NCI-H345 (cell line): ENCODE measurements around the gene SLC9A8.
"Not testable (repeated sequence)": the region's sequence is repeated elsewhere in the genome, so short reads cannot be mapped to it uniquely, and the experiment has no call there.

Experiments used
- DNase-seq: peaks from one replicate; lab custom pipeline; 2025; lab: John Stamatoyannopoulos, UW

The SLC9A8 gene, protein sequence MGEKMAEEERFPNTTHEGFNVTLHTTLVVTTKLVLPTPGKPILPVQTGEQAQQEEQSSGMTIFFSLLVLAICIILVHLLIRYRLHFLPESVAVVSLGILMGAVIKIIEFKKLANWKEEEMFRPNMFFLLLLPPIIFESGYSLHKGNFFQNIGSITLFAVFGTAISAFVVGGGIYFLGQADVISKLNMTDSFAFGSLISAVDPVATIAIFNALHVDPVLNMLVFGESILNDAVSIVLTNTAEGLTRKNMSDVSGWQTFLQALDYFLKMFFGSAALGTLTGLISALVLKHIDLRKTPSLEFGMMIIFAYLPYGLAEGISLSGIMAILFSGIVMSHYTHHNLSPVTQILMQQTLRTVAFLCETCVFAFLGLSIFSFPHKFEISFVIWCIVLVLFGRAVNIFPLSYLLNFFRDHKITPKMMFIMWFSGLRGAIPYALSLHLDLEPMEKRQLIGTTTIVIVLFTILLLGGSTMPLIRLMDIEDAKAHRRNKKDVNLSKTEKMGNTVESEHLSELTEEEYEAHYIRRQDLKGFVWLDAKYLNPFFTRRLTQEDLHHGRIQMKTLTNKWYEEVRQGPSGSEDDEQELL

GRCh38 chr20:49812507-49813304, at the start of gene SLC9A8:
SLC9A8 (plus strand) TSS chr20:49812828; CDS start chr20:49812923, 95 bp downstream.
- DNase-seq = peak; percentile 91

GRCh38 chr20:49762940-49763766, 49.5 kb upstream of the SLC9A8 start:
- no peak for DNase-seq

DNA sequence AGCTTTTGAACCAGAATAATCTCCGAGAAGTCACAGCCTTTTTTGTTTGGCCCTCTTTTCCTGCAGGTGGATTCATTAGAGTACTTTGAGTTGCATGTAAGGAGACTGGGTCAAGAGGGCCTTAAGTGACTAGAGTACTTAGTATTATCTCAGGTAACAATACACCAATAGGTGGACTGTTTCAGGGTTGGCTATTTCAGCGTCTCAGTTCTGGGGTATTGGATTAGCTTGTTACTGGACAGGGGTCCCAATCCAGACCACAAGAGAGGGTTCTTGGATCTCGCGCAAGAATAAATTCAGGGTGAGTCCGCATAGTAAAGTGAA, 47.3 kb upstream of the SLC9A8 start:
- DNase-seq = no peak

DNA sequence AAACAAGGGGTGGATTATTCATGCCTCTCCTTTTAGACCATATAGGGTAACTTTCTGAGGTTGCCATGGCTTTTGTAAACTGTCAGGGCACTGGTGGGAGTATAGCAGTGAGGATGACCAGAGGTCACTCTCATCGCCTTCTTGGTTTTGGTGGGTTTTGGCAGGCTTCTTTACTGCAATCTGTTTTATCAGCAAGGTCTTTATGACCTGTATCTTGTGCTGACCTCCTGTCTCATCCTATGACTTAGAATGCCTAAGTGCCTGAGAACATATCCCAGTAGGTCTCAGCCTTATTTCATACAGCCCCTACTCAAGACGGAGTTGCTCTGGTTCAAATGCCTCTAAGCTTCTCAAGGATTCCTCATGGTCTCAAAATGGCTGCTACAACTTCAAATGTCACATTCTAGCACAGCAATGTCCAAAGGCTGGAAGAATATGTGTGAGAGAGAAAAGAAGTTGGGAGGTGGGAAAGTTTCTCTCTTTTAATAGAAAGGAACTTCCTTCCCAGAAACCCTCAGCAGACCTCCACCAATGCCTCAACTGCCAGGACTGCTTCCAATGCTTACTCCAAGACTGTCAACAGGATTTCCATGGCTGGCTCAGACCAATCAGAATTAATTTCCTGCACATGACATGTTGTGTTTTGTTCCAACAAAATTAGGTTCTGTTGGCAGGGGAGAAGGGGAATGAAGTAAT, 46.6 kb upstream of the SLC9A8 start:
- DNase-seq = no peak

DNA sequence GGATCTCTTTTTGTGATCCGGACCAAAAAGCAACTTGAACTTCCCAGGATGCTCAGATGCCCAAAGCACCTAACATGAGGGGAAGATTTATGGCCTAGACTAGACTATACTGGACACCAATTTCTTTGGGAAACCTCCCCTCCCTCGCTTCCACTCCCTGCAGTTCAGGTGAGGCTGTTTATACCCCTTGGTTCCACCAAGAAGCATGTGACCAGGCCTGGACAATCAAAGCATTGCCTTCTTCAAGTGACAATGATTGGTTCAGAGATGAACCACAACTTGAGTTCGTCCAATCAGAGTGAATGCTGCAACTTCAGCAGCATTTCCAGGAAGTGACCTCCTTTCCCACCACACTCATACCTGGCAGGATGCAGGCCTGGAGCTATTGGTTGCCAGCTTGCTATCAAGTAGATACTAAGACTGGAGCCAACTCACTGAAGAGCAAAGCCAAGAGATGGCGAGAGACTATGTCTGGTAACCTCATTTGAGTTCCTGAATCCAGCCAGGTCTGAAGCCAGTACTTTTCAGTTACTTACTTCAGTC, 45.6 kb upstream of the SLC9A8 start:
- DNase-seq = no peak

DNA sequence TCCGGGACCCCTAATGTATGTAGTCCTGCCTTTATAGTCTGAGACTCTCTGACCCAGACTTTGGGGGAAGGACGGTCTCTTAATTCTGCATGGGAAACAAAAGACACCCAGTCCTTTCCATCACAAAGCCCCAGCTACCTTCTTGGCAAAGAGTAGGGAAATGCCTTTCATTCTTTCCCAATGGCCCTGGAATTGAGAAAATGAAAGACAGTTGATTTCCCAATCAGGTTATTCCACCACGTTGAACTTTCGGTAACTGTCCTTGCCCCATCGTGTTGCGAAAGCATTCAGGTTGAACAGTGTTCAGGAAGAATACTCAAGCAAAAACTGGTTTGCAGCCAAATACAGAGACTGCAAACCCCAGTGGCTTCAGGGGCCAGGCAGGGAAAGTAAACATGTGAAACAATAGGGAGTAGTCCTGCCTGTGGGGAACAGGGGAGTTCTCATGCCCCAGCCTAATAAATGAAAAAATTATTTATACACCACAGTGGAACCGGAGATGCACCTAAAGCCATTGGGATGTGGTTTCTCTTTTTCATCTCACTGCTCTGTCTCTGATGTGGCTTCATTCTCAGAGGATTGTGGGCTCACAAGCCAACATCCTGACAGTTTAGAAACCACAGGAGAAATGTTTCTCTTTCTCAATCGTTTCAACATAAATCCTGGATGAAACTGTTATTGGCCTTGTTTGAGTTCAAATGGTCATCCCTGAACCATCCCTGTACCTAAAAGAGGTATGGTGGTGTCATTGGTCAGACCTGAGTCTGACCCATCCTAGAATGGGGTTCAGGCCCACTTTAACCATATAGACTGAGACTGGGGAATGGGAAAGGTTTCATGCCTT, 44.2 kb upstream of the SLC9A8 start:
- peak; percentile 61 for DNase-seq

DNA sequence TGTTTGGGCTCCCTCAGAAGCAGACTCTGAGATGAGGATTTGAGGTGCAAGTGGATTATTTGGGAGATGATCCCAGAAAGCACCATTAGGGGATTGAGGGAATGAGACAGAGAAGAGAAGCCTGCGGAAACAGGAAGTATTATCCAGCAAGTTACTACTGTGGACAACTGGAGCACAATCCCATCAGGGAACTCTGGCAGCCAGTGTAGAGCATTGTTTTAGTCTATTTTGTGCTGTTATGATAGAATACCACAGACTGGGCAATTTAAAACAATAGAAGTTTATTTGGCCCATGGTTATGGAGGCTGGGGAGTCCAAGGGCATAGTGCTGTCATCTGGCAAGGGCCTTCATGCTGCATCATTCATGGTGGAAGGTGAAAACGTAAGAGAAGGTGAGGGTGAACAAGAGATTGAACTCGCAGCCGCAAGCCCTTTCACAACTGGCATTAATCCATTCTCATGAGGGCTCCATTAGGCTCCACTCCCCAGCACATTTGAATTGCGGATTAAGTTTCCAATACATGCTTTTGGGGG, 43.5 kb upstream of the SLC9A8 start:
- DNase-seq = no peak

- DNase-seq = no peak
Observed at GRCh38 chr20:49770634-49771033, 42.0 kb upstream of the SLC9A8 start.

GRCh38 chr20:49774213-49774612, 38.4 kb upstream of the SLC9A8 start:
- not testable (repeated sequence) for DNase-seq

DNA sequence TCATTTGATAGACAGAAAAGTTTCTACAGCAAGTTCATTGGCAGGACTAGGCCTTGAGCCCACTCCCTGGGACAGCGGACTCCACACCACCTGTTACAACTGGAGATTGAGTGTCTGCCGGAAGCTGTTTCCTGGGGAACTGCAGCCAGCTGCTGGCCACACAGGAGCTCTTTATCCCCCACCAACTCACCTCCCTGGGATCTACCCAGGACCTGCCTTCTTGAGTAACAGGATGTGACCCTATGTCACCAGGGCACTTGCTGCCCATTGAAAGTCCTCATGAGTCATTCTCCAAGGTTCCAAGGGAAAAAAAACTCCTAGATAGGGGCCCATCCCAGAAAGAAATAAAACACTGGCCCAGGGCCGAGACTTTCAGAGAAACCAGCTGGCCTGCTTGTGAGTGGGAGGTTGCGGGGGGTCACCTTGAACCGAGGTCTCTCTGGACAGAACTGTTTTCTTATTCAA, 37.4 kb upstream of the SLC9A8 start:
- no peak for DNase-seq

DNA sequence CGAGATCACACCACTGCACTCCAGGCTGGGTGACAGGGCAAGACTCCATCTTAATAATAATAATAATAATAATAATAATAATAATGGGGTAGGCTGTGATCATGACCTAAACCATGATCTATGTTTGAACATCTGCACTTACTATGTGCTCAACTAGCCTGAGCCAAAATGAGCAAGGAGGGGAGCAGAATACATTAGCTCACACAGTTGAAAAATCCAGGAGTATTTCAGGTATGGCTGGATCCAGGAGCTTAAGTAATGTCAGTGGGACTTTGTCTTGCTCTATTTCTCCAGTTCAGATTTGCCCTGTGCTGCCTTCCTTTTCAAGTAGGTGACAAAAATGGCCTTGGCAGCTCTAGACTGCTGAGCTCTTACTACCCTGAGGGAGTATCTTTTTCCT, 32.7 kb upstream of the SLC9A8 start:
- DNase-seq = no peak

- DNase-seq = no peak
Observed at GRCh38 chr20:49781676-49782075, 31.0 kb upstream of the SLC9A8 start.

GRCh38 chr20:49782439-49782838, 30.2 kb upstream of the SLC9A8 start:
- DNase-seq = not testable (repeated sequence)

GRCh38 chr20:49783021-49783995, 29.3 kb upstream of the SLC9A8 start:
- not testable (repeated sequence) for DNase-seq

GRCh38 chr20:49784291-49784690, 28.3 kb upstream of the SLC9A8 start:
- no peak for DNase-seq

DNA sequence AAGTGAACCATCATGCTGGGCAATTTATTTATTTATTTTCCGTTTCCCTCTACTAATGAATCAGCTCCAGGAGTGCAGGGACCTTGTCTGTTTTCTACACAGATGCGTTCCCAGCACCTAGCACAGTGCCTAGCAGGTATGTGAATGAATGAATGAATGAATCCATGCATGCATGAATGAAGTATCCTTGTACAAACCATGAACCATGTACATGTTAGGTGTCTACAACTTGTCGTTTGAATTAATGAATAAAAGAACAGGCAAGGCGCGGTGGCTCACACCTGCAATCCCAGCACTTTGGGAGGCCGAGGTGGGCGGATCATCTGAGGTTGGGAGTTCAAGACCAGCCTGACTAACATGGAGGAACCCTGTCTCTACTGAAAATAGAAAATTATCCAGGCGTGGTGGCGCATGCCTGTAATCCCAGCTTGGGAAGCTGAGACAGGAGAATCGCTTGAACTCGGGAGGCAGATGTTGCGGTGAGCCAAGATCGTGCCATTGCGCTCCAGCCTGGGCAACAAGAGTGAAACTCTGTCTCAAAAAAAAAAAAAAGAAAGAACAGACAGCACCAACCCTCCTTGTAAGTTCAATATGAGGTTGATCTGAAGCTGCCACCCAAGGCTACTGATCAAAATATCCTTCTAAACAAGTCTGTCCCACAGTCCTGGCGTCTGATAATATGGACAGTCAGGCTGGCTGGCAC, 27.3 kb upstream of the SLC9A8 start:
- DNase-seq = no peak

- no peak for DNase-seq
Observed at GRCh38 chr20:49785852-49786175, 26.8 kb upstream of the SLC9A8 start.

GRCh38 chr20:49786196-49786595, 26.4 kb upstream of the SLC9A8 start:
- no peak for DNase-seq
